Measurements from ENCODE around the gene PPARGC1A.

The PPARGC1A gene

DNA sequence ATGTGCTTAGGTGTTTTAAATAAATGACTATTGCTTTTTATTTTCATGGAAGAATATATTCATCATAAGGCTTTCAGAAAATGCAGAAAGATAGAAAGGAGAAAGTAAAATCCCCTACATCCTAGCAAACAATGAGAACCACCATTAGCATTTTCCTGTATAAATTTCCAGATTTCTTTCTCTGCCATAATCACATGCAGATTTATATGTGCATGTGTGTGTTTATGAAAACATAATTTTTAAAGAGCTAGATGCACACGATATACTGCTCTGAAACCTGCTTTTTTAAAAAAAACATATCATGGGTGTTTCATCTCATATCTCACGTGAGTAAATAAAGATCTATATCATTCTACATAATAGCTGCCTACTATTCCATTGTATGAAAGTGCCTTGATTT lies 26.4 kb upstream of the PPARGC1A start:
- Histone ChIP-seq H3K27me3 (no peaks in the 10 kb centered on the region), H3K9me3 (no peaks in the 10 kb centered on the region; the same call in 1 of the 2 replicates), H3K36me3 (no peaks in the 10 kb centered on the region), H3K4me3 (ENCODE audit: low read depth, low read length) (no peak overlapping the region), H3K4me1 (no peaks in the 10 kb centered on the region; the same call in 1 of the 2 replicates)
- no peak for DNase-seq
- TF ChIP-seq, protein P1, sequence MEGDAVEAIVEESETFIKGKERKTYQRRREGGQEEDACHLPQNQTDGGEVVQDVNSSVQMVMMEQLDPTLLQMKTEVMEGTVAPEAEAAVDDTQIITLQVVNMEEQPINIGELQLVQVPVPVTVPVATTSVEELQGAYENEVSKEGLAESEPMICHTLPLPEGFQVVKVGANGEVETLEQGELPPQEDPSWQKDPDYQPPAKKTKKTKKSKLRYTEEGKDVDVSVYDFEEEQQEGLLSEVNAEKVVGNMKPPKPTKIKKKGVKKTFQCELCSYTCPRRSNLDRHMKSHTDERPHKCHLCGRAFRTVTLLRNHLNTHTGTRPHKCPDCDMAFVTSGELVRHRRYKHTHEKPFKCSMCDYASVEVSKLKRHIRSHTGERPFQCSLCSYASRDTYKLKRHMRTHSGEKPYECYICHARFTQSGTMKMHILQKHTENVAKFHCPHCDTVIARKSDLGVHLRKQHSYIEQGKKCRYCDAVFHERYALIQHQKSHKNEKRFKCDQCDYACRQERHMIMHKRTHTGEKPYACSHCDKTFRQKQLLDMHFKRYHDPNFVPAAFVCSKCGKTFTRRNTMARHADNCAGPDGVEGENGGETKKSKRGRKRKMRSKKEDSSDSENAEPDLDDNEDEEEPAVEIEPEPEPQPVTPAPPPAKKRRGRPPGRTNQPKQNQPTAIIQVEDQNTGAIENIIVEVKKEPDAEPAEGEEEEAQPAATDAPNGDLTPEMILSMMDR (IDR thresholded peaks at IDR 0.05; ENCODE audit: low read depth, low read length): no peak

DNA sequence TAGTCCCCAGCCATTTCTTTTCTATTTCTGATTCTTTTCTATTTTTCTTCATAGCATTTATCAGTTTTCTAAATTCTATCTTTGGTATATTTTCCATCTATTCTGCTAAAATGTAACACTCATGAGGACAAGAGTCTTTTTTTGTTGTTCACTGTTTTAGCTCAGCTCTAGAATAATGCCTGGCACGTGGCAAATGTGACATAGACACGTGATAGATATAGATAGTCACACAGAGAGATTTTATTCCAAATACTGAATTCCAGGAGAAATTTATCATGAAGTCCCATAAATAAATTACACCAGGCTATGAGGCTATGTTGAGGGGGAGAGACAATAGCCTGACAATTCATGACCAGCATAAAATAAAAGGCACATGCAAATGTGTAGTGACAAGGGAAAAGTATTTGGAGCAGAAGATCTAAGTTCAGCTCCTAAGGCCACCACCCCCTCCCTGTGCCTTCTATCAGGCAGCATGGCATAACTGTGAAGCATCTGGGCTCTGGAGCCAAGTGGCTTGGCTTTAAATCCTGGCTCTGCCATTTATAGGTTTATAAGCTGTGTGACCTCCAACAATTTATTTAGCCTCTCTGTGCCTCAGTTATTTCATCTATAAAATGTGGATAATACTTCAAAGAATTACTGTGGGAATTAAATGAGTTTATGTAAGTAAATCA lies 25.7 kb upstream of the PPARGC1A start:
- no peak for DNase-seq
- Histone ChIP-seq H3K4me1 (no peaks in the 10 kb centered on the region; the same call in 1 of the 2 replicates), H3K36me3 (no peaks in the 10 kb centered on the region), H3K4me3 (ENCODE audit: low read depth, low read length) (no peak overlapping the region), H3K27me3 (no peaks in the 10 kb centered on the region), H3K9me3 (no peaks in the 10 kb centered on the region; the same call in 1 of the 2 replicates)
- TF ChIP-seq, protein P1 (IDR thresholded peaks at IDR 0.05; ENCODE audit: low read depth, low read length): no peak

DNA sequence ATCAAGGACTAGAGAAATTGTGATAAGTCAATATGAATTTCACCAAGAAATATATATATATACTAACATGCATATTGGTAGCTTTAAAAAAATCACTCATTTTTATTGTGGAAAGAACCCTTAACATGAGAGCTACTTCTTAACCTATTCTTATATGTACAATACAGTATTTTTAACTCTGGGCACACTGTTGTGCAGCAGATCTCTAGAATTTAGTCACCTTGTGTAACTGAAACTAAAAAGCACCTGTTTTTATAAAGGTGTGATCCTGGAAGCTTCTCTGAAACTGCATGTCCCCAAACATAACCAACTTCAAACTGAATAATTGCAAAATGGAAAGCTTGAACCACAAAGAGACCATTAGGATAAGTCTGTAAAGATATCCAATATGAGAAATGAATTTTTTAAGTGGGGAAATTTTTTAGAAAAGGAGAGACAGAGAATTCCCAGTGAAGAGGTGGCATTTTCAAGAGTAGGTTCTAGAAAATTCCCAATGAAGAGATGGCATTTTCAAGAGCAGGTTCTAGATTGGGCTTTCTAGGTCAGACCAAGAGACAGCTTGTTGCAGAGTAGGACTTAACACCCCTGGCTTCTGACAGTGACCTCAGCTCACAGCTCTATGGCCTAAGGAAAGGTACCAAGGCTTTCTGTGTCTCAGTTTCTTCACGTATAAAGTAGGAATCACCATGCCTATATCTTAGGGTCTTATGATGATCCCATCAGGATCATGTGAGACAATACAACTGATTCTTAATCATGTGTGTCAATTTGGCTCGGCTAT lies 22.0 kb upstream of the PPARGC1A start:
- DNase-seq: no peak
- H3K27me3 ChIP-seq: no peaks in the 10 kb centered on the region
- H3K36me3 ChIP-seq: no peaks in the 10 kb centered on the region
- H3K4me3 ChIP-seq (ENCODE audit: low read depth, low read length): no peak overlapping the region
- H3K9me3 ChIP-seq: no peaks in the 10 kb centered on the region
- TF ChIP-seq, protein P1 (IDR thresholded peaks at IDR 0.05; ENCODE audit: low read depth, low read length): no peak
- H3K4me1 ChIP-seq: no peaks in the 10 kb centered on the region

DNA sequence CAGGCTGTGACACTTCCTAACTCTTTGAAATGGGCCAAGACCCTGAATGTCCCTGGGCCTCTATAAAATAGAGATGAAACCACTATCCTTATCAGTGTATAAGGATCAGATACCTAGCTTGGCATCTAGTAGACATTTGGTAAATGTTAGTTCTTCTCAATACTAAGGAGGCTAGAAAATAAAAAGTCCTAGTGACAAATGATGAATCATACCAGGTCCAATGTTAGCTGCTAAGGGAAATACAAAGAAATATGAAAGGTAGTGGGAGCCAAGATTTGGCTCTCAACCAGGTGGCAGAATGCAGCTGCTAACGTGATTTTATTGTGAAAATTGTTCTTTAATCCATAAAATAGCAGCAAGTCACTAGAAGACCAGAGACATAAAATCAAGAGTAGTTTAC lies 19.8 kb upstream of the PPARGC1A start:
- Histone ChIP-seq H3K9me3 (no peaks in the 10 kb centered on the region), H3K36me3 (no peaks in the 10 kb centered on the region), H3K4me1 (no peaks in the 10 kb centered on the region), H3K4me3 (ENCODE audit: low read depth, low read length) (no peak overlapping the region), H3K27me3 (no peaks in the 10 kb centered on the region)
- TF ChIP-seq, protein P1 (IDR thresholded peaks at IDR 0.05; ENCODE audit: low read depth, low read length): no peak
- no peak for DNase-seq

DNA sequence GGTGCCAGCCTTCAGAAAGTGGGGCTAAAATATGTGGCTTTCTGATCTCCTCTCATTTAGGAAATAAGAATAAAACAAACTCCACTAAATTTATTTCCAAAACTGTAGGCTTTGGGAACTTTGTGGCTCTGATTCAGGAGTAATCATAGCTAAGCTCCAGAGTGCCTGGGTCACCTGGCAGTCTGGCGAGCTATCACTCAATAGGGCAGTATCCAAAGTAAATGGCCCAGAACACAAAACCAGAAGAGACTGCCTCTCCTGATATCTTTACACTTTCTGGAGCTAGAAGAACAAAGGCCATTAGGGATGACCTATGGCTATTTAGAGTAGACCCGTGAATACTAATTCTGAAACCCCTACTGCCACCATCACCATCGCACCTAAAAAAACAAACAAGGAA lies 17.0 kb upstream of the PPARGC1A start:
- TF ChIP-seq, protein P1 (IDR thresholded peaks at IDR 0.05; ENCODE audit: low read depth, low read length): no peak
- H3K4me1 ChIP-seq: peaks cover 9% of the 10 kb centered on the region
- no peak for DNase-seq
- H3K36me3 ChIP-seq: no peaks in the 10 kb centered on the region
- H3K27me3 ChIP-seq: no peaks in the 10 kb centered on the region
- no peaks in the 10 kb centered on the region for H3K9me3 ChIP-seq
- no peak overlapping the region for H3K4me3 ChIP-seq (ENCODE audit: low read depth, low read length)

DNA sequence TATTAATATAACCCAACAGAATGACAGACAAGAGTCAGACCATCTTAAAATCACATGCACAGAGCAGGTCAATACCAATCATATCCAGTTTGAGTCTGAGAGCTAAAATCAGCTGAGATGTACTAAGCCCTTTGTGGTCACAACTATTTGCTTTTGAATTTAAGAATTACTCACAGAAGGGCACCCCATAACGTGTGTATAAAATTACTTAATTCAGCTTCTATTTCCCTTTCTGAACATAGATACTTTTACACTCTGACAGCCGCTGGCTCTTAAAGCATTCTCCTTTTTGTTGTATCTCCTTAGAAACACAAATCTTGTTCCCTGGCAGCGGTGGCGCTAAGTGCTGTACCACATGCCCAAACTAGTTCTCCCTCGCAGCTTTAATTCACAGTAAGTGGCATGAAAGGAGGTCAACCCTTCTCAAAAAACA lies 14.8 kb upstream of the PPARGC1A start:
- no peak for DNase-seq
- Histone ChIP-seq H3K4me1 (peaks cover 9% of the 10 kb centered on the region), H3K9me3 (no peaks in the 10 kb centered on the region), H3K27me3 (no peaks in the 10 kb centered on the region), H3K4me3 (ENCODE audit: low read depth, low read length) (no peak overlapping the region), H3K36me3 (no peaks in the 10 kb centered on the region)
- TF ChIP-seq, protein P1 (IDR thresholded peaks at IDR 0.05; ENCODE audit: low read depth, low read length): no peak
